HG02642 (cell line): ENCODE data around the gene SARNP.
"Not testable (repeated sequence)": the region's sequence is repeated elsewhere in the genome, so short reads cannot be mapped to it uniquely, and the experiment has no call there.

Source experiments
- ATAC-seq: cut with Tn5 transposase; IDR thresholded peaks from one replicate; pipeline ENCODE4 v1.9.1; 2021; ENCODE audit warnings: mild to moderate bottlenecking; ENCODE audit not compliant: unreplicated experiment, poor library complexity

Gene SARNP

GRCh38 chr12:55809274-55809673 is 8.2 kb downstream of the SARNP start:
- ATAC-seq, result no peak

- ATAC-seq, result no peak
Observed at GRCh38 chr12:55806982-55807381, 10.5 kb downstream of the SARNP start.

- ATAC-seq, result no peak
Observed at GRCh38 chr12:55797550-55797949, 20.0 kb downstream of the SARNP start.

- ATAC-seq, result no peak
Observed at GRCh38 chr12:55797068-55797467, 20.5 kb downstream of the SARNP start.

- no peak for ATAC-seq
Observed at GRCh38 chr12:55795950-55796349, 21.6 kb downstream of the SARNP start.

- no peak for ATAC-seq
Observed at GRCh38 chr12:55789893-55790292, 27.6 kb downstream of the SARNP start.

- no peak for ATAC-seq
Observed at GRCh38 chr12:55789171-55789570, 28.4 kb downstream of the SARNP start.

GRCh38 chr12:55788546-55788945 is 29.0 kb downstream of the SARNP start:
- no peak for ATAC-seq

GRCh38 chr12:55780685-55781084 is 36.8 kb downstream of the SARNP start:
- no peak for ATAC-seq

- no peak for ATAC-seq
Observed at GRCh38 chr12:55777856-55778255, 39.7 kb downstream of the SARNP start.

GRCh38 chr12:55771736-55772135 is 45.8 kb downstream of the SARNP start:
- ATAC-seq, result no peak

- no peak for ATAC-seq
Observed at GRCh38 chr12:55767156-55767555, 50.4 kb downstream of the SARNP start.

- no peak for ATAC-seq
Observed at GRCh38 chr12:55765736-55766290, 51.7 kb downstream of the SARNP start.

GRCh38 chr12:55762646-55763045 is 54.9 kb downstream of the SARNP start:
- ATAC-seq, result no peak

GRCh38 chr12:55760663-55761062 is 56.9 kb downstream of the SARNP start:
- ATAC-seq, result no peak

- not testable (repeated sequence) for ATAC-seq
Observed at GRCh38 chr12:55758575-55758974, 58.9 kb downstream of the SARNP start.

- ATAC-seq, result no peak
Observed at GRCh38 chr12:55757701-55758100, 59.8 kb downstream of the SARNP start.

- no peak for ATAC-seq
Observed at GRCh38 chr12:55755246-55755645, 62.3 kb downstream of the SARNP start.

GRCh38 chr12:55748230-55748993 is 69.1 kb downstream of the SARNP start:
- no peak for ATAC-seq

GRCh38 chr12:55746913-55747231 is 70.7 kb downstream of the SARNP start:
- ATAC-seq, result no peak

- ATAC-seq, result no peak
Observed at GRCh38 chr12:55746174-55746912, 71.2 kb downstream of the SARNP start.
